ENCODE data around the gene CDH1.
"Not testable (repeated sequence)": the region's sequence is repeated elsewhere in the genome, so short reads cannot be mapped to it uniquely, and the experiment has no call there.

Gene CDH1

GRCh38 chr16:68713361-68713760, 23.7 kb upstream of the CDH1 start:
- TF ChIP-seq CTCF (IDR thresholded peaks at IDR 0.05; ENCODE audit: low read depth, low read length, missing control alignments) = no peak
- no peak for DNase-seq
- Histone ChIP-seq H3K36me3 (replicated peaks) (no peaks in the 10 kb centered on the region), H3K27me3 (replicated peaks) (no peaks in the 10 kb centered on the region), H3K4me3 (ENCODE audit: low read depth, low read length) (no peak overlapping the region), H3K27ac (no peak overlapping the region)
- in situ Hi-C loops (cut with HindIII; ENCODE audit: low pct_ligation_motif_present, low sequenced_read_pairs) = no loop called here

GRCh38 chr16:68715471-68715870, 21.6 kb upstream of the CDH1 start:
- in situ Hi-C loops (cut with HindIII; ENCODE audit: low pct_ligation_motif_present, low sequenced_read_pairs) = no loop called here
- H3K36me3 ChIP-seq (replicated peaks) = no peaks in the 10 kb centered on the region
- H3K27me3 ChIP-seq (replicated peaks) = no peaks in the 10 kb centered on the region
- H3K4me3 ChIP-seq (ENCODE audit: low read depth, low read length) = no peak overlapping the region
- TF ChIP-seq CTCF (IDR thresholded peaks at IDR 0.05; ENCODE audit: low read depth, low read length, missing control alignments) = no peak
- H3K27ac ChIP-seq = no peak overlapping the region
- DNase-seq = no peak

GRCh38 chr16:68716516-68716915, 20.6 kb upstream of the CDH1 start:
- DNase-seq; in situ Hi-C loops (cut with HindIII; ENCODE audit: low pct_ligation_motif_present, low sequenced_read_pairs): not testable (repeated sequence)

GRCh38 chr16:68717684-68718083, 19.4 kb upstream of the CDH1 start:
- Histone ChIP-seq H3K27me3 (replicated peaks) (no peaks in the 10 kb centered on the region), H3K4me3 (ENCODE audit: low read depth, low read length) (no peak overlapping the region), H3K36me3 (replicated peaks) (no peaks in the 10 kb centered on the region), H3K27ac (no peak overlapping the region)
- in situ Hi-C loops (cut with HindIII; ENCODE audit: low pct_ligation_motif_present, low sequenced_read_pairs) = no loop called here
- TF ChIP-seq CTCF (IDR thresholded peaks at IDR 0.05; ENCODE audit: low read depth, low read length, missing control alignments) = no peak
- no peak for DNase-seq

More at GRCh38 chr16:68716516-68716915, 20.6 kb upstream of the CDH1 start:
- not testable (repeated sequence) for H3K27me3 ChIP-seq (replicated peaks); H3K27ac ChIP-seq; H3K4me3 ChIP-seq (ENCODE audit: low read depth, low read length); H3K36me3 ChIP-seq (replicated peaks)

- Histone ChIP-seq H3K4me3 (ENCODE audit: low read depth, low read length) (no peak overlapping the region), H3K36me3 (replicated peaks) (no peaks in the 10 kb centered on the region), H3K27ac (no peak overlapping the region), H3K27me3 (replicated peaks) (no peaks in the 10 kb centered on the region)
- TF ChIP-seq CTCF (IDR thresholded peaks at IDR 0.05; ENCODE audit: low read depth, low read length, missing control alignments) = no peak
- no peak for DNase-seq
- in situ Hi-C loops (cut with HindIII; ENCODE audit: low pct_ligation_motif_present, low sequenced_read_pairs) = no loop called here
These were observed 18.5 kb upstream of the CDH1 start for GRCh38 chr16:68718590-68718989.

- Histone ChIP-seq H3K36me3 (replicated peaks) (no peaks in the 10 kb centered on the region), H3K4me3 (ENCODE audit: low read depth, low read length) (no peak overlapping the region), H3K27me3 (replicated peaks) (no peaks in the 10 kb centered on the region), H3K27ac (no peak overlapping the region)
- in situ Hi-C loops (cut with HindIII; ENCODE audit: low pct_ligation_motif_present, low sequenced_read_pairs) = no loop called here
- DNase-seq = no peak
- TF ChIP-seq CTCF (IDR thresholded peaks at IDR 0.05; ENCODE audit: low read depth, low read length, missing control alignments) = no peak
These were observed 17.1 kb upstream of the CDH1 start for GRCh38 chr16:68719993-68720489.
